ENCODE measurements around the gene CDCP2.
"Not testable (repeated sequence)": the region's sequence is repeated elsewhere in the genome, so short reads cannot be mapped to it uniquely, and the experiment has no call there.

CDCP2 gene

GRCh38 chr1:54099061-54099610 is 53.7 kb downstream of the CDCP2 start:
- CTCF ChIA-PET, result interaction anchor here (0.9 to 1.4 kb wide), 3 partner anchors 17 to 390 kb away, joined by 3 to 4 read pairs (median 3); no protein-coding TSS in a partner anchor
- TF ChIP-seq CTCF (IDR thresholded peaks at IDR 0.05; ENCODE audit: control extremely low read depth, extremely low read depth, low read depth, missing control alignments), result no peak
- no peak for DNase-seq (ENCODE audit: extremely low spot score)
- POLR2A ChIA-PET, result no interaction called here

- ChIA-PET POLR2A (no interaction called here), CTCF (interaction anchor here (0.7 to 0.9 kb wide), 2 partner anchors 15 to 16 kb away, joined by 3 read pairs; no protein-coding TSS in a partner anchor)
- no peak for DNase-seq (ENCODE audit: extremely low spot score)
- no peak for TF ChIP-seq CTCF (IDR thresholded peaks at IDR 0.05; ENCODE audit: control extremely low read depth, extremely low read depth, low read depth, missing control alignments)
Observed at GRCh38 chr1:54096877-54097240, 55.9 kb downstream of the CDCP2 start.

- POLR2A ChIA-PET, result no interaction called here
- CTCF ChIA-PET, result no interaction called here
- no peak for TF ChIP-seq CTCF (IDR thresholded peaks at IDR 0.05; ENCODE audit: control extremely low read depth, extremely low read depth, low read depth, missing control alignments)
- no peak for DNase-seq (ENCODE audit: extremely low spot score)
Observed at GRCh38 chr1:54096227-54096876, 56.4 kb downstream of the CDCP2 start.

- ChIA-PET CTCF (interaction anchor here (0.7 kb wide), 1 partner anchor 12 kb away, joined by 3 read pairs; no protein-coding TSS in a partner anchor), POLR2A (no interaction called here)
- TF ChIP-seq CTCF (IDR thresholded peaks at IDR 0.05; ENCODE audit: control extremely low read depth, extremely low read depth, low read depth, missing control alignments), result no peak
- DNase-seq (ENCODE audit: extremely low spot score), result no peak
Observed at GRCh38 chr1:54095546-54096226, 57.1 kb downstream of the CDCP2 start.

GRCh38 chr1:54094730-54095105 is 58.1 kb downstream of the CDCP2 start:
- POLR2A ChIA-PET; DNase-seq (ENCODE audit: extremely low spot score): not testable (repeated sequence)
- CTCF ChIA-PET, result interaction anchor here (0.7 to 0.9 kb wide), 2 partner anchors 11 to 234 kb away, joined by 3 read pairs; no protein-coding TSS in a partner anchor

GRCh38 chr1:54094001-54094729 is 58.6 kb downstream of the CDCP2 start:
- ChIA-PET POLR2A (no interaction called here), CTCF (interaction anchor here (0.9 kb wide), 1 partner anchor 233 kb away, joined by 3 read pairs; no protein-coding TSS in a partner anchor)
- no peak for DNase-seq (ENCODE audit: extremely low spot score)
- no peak for TF ChIP-seq CTCF (IDR thresholded peaks at IDR 0.05; ENCODE audit: control extremely low read depth, extremely low read depth, low read depth, missing control alignments)

All from GM10248 (cell line).